ENCODE results near the gene FGD4. TPM values are rescaled to one million over a fixed set of nuclear protein-coding genes. Genes with fewer than 3 reads are reported as not detected.
A peak's percentile ranks its signal among the peaks of the same experiment; 100 is the strongest.

The FGD4 gene
- total RNA-seq, 8 experiments from 2014 or later = 1.6 to 35.0 (median 19.4) TPM

DNA sequence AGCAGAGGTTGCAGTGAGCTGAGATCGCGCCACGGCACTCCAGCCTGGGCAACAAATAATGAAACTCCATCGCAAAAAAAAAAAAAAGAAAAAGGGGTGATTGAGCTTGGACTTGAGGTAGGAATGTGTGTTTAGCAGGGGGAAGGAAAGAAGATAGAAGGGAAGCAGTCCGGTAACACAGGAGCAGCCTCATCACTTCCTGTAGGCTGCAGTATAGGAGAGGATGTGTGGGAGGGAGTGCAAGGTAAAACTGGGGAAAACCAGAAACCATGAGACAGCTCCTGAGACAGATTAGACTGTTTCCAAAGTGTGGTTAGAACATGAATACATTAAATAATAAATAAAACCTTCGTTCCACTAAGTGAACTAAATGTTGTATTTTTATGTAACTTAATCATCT is 49.2 kb downstream of the FGD4 start:
- WGBS, 10 experiments = 67 to 100% (median 84%) methylated on average over 1 to 6 of the region's 6 CpGs
- no peak for ATAC-seq (replicated peaks in 6 of 8)
- Histone ChIP-seq H3K4me1 (replicated peaks in 1 of 2) (no peaks in the 10 kb centered on the region), H3K27ac (no peak overlapping the region), H3K4me3 (no peak overlapping the region)
- in situ Hi-C loops (cut with MboI; ENCODE audit: low pct_unique_long_range_greater_than_20kb in 2 of 9, low sequenced_read_pairs in 9 of 9, unreplicated experiment in 9 of 9) = no loop called here

GRCh38 chr12:32450363-32450762 is 51.0 kb downstream of the FGD4 start:
- Histone ChIP-seq H3K4me1 (replicated peaks in 1 of 2) (peaks cover under 1 to 7% of the 10 kb centered on the region in 2 donors), H3K27ac (no peak overlapping the region), H3K4me3 (no peak overlapping the region)
- in situ Hi-C loops (cut with MboI; ENCODE audit: low pct_unique_long_range_greater_than_20kb in 2 of 9, low sequenced_read_pairs in 9 of 9, unreplicated experiment in 9 of 9) = loop anchor here in 2 of 9 experiments (10.0 kb wide), 2 partner anchors 204 to 214 kb away; no protein-coding TSS in a partner anchor
- 17 to 94% (median 75%) methylated on average over 1 to 2 of the region's 2 CpGs; no CpG with 5 or more reads in 1 of the 10 experiments for whole genome bisulfite sequencing, 10 experiments
- no peak for ATAC-seq (replicated peaks in 6 of 8)

GRCh38 chr12:32450768-32451167 is 51.4 kb downstream of the FGD4 start:
- WGBS, 10 experiments = 0 to 100% (median 83%) methylated on average over 1 of the region's 1 CpG; no CpG with 5 or more reads in 3 of the 10 experiments
- peak in 2 of 8 experiments; percentile 60 to 73 for ATAC-seq (replicated peaks in 6 of 8)
- H3K4me3 ChIP-seq = no peak overlapping the region
- peaks cover 2 to 7% of the 10 kb centered on the region in 2 donors for H3K4me1 ChIP-seq (replicated peaks in 1 of 2)
- no peak overlapping the region for H3K27ac ChIP-seq
- in situ Hi-C loops (cut with MboI; ENCODE audit: low pct_unique_long_range_greater_than_20kb in 2 of 9, low sequenced_read_pairs in 9 of 9, unreplicated experiment in 9 of 9) = loop anchor here in 2 of 9 experiments (10.0 kb wide), 2 partner anchors 204 to 214 kb away; no protein-coding TSS in a partner anchor

DNA sequence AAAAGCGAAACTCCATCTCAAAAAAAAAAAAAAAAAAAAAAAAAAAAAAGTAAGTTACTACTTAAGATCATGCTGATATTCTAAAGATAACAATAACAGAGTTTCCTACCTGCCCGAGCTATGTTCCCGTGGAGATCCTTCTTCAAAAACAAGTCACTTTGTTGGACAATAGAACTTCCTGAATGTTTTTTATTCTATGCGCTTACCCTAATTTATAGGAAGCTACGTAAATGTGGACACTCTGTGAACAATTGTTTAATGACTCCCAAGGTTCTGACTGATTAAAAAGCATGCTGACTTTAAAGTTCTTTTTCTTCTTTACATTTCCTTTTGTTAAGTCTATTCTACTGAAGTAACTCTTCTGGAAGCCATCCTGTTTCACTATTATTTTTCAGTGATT is 52.5 kb downstream of the FGD4 start:
- Histone ChIP-seq H3K4me3 (no peak overlapping the region), H3K4me1 (replicated peaks in 1 of 2) (peaks cover 8 to 15% of the 10 kb centered on the region in 2 donors), H3K27ac (no peak overlapping the region)
- in situ Hi-C loops (cut with MboI; ENCODE audit: low pct_unique_long_range_greater_than_20kb in 2 of 9, low sequenced_read_pairs in 9 of 9, unreplicated experiment in 9 of 9) = loop anchor here in 2 of 9 experiments (10.0 kb wide), 2 partner anchors 203 to 213 kb away; no protein-coding TSS in a partner anchor
- 60 to 94% (median 84%) methylated on average over 1 to 5 of the region's 5 CpGs for WGBS, 10 experiments
- ATAC-seq (replicated peaks in 6 of 8) = no peak

- peak in 2 of 8 experiments; percentile 85 for ATAC-seq (replicated peaks in 6 of 8)
- peaks cover 9 to 16% of the 10 kb centered on the region in 2 donors for H3K4me1 ChIP-seq (replicated peaks in 1 of 2)
- H3K27ac ChIP-seq = no peak overlapping the region
- in situ Hi-C loops (cut with MboI; ENCODE audit: low pct_unique_long_range_greater_than_20kb in 2 of 9, low sequenced_read_pairs in 9 of 9, unreplicated experiment in 9 of 9) = loop anchor here in 2 of 9 experiments (10.0 kb wide), 2 partner anchors 201 to 211 kb away; no protein-coding TSS in a partner anchor
- no peak overlapping the region for H3K4me3 ChIP-seq
- WGBS, 10 experiments = 0 to 26% (median 8%) methylated on average over 1 to 3 of the region's 3 CpGs
These were observed 54.7 kb downstream of the FGD4 start for GRCh38 chr12:32454075-32454474.

DNA sequence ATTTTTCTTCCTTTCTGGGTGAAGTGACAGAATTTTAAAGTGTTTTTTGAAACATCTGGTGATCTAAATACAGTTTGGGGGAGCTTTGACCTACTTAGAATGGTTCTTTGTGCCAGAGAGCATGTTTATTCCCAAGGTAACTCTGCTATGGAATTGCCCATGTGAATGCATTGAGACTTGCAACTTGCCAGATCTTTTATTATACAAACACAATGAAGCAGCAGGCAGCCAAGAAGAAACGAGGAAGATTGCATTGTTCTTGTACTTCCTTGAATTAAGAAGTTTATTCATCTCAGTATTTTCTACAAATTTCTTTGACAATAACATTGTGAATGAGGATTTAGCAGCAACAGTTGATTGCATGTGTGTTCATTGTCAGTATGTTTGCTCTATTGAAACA is 55.5 kb downstream of the FGD4 start:
- peak in 4 of 8 experiments; percentile 22 to 73 (median 42) for ATAC-seq (replicated peaks in 6 of 8)

DNA sequence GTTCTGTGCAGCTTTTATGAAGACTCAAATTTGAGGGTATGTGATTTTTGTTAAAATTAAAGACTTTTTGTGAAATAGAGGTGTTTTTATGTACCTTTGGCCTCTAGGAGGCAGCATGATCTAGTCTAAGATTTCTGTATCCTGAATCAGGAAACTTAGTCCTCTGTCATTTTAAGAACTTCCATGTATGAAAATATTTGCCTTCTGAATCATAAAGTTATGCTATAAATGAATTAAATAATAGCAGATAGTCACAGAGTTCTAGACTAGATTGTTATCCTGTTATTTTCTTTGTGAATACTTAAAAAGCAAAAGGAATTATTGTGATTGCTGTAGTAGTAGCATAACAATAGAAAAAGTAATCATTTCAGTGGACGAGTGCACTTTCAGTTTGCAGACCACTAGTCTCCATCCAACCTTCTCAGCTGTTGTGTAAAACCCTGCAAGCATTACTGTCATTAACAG is 56.3 kb downstream of the FGD4 start:
- Histone ChIP-seq H3K27ac (peak overlapping the region in 1 of 2 donors; percentile 60), H3K4me3 (peak overlapping the region in 2 of 5 donors; percentile 1 to 7), H3K4me1 (replicated peaks in 1 of 2) (peaks cover 9 to 16% of the 10 kb centered on the region in 2 donors)
- in situ Hi-C loops (cut with MboI; ENCODE audit: low pct_unique_long_range_greater_than_20kb in 2 of 9, low sequenced_read_pairs in 9 of 9, unreplicated experiment in 9 of 9) = loop anchor here in 3 of 9 experiments (5.0 to 10.0 kb wide), 3 partner anchors 199 to 209 kb away; no protein-coding TSS in a partner anchor
- peak in 5 of 8 experiments; percentile 39 to 69 (median 49) for ATAC-seq (replicated peaks in 6 of 8)
- 9 to 40% (median 27%) methylated on average over 1 of the region's 1 CpG; no CpG with 5 or more reads in 3 of the 10 experiments for WGBS, 10 experiments

More for the DNA sequence above, 55.5 kb downstream of the FGD4 start:
- Histone ChIP-seq H3K4me1 (replicated peaks in 1 of 2) (peaks cover 9 to 16% of the 10 kb centered on the region in 2 donors), H3K4me3 (no peak overlapping the region), H3K27ac (no peak overlapping the region)
- in situ Hi-C loops (cut with MboI; ENCODE audit: low pct_unique_long_range_greater_than_20kb in 2 of 9, low sequenced_read_pairs in 9 of 9, unreplicated experiment in 9 of 9) = loop anchor here in 3 of 9 experiments (5.0 to 10.0 kb wide), 3 partner anchors 200 to 210 kb away; no protein-coding TSS in a partner anchor
- WGBS, 10 experiments = 0 to 13% (median 0%) methylated on average over 1 of the region's 1 CpG; no CpG with 5 or more reads in 4 of the 10 experiments

GRCh38 chr12:32457251-32458025 is 58.1 kb downstream of the FGD4 start:
- peak in 1 of 8 experiments; percentile 26 for ATAC-seq (replicated peaks in 6 of 8)
- 0 to 100% (median 56%) methylated on average over 1 of the region's 1 CpG; no CpG with 5 or more reads in 2 of the 10 experiments for WGBS, 10 experiments
- in situ Hi-C loops (cut with MboI; ENCODE audit: low pct_unique_long_range_greater_than_20kb in 2 of 9, low sequenced_read_pairs in 9 of 9, unreplicated experiment in 9 of 9) = loop anchor here in 3 of 9 experiments (5.0 to 10.0 kb wide), 3 partner anchors 197 to 207 kb away; no protein-coding TSS in a partner anchor
- Histone ChIP-seq H3K4me3 (no peak overlapping the region), H3K27ac (no peak overlapping the region), H3K4me1 (replicated peaks in 1 of 2) (peaks cover 9 to 16% of the 10 kb centered on the region in 2 donors)

- Histone ChIP-seq H3K4me1 (replicated peaks in 1 of 2) (peaks cover 7 to 10% of the 10 kb centered on the region in 2 donors), H3K4me3 (no peak overlapping the region), H3K27ac (no peak overlapping the region)
- in situ Hi-C loops (cut with MboI; ENCODE audit: low pct_unique_long_range_greater_than_20kb in 2 of 9, low sequenced_read_pairs in 9 of 9, unreplicated experiment in 9 of 9) = no loop called here
- ATAC-seq (replicated peaks in 6 of 8) = no peak
- WGBS, 10 experiments = 86 to 100% (median 100%) methylated on average over 1 of the region's 1 CpG; no CpG with 5 or more reads in 3 of the 10 experiments
These were observed 61.3 kb downstream of the FGD4 start for GRCh38 chr12:32460638-32461037.

DNA sequence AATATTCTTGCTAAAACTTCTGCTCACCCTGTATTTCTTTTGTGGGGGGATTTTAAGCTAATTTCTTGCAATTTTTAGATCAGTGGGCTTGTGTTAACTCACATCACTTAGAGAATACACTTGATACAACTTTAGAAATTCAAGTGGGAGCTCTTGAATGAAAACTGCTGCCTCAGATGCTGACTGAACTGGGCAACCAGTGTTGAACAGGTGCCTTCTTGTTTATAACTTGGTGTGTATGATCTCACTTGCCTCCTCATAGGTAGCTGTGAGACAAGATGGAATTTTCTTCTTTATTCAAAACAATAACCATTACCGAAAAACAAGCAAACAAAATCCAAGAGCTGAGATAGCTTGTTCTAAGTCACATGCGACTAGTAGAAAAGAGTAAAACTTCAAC is 63.5 kb downstream of the FGD4 start:
- H3K4me3 ChIP-seq = no peak overlapping the region
- no peaks in the 10 kb centered on the region for H3K4me1 ChIP-seq (replicated peaks in 1 of 2)
- WGBS, 10 experiments = 50 to 100% (median 97%) methylated on average over 1 to 2 of the region's 2 CpGs
- ATAC-seq (replicated peaks in 6 of 8) = no peak
- in situ Hi-C loops (cut with MboI; ENCODE audit: low pct_unique_long_range_greater_than_20kb in 2 of 9, low sequenced_read_pairs in 9 of 9, unreplicated experiment in 9 of 9) = no loop called here
- no peak overlapping the region for H3K27ac ChIP-seq

GRCh38 chr12:32466187-32466586 is 66.8 kb downstream of the FGD4 start:
- ATAC-seq (replicated peaks in 6 of 8) = no peak
- Histone ChIP-seq H3K4me1 (replicated peaks in 1 of 2) (no peaks in the 10 kb centered on the region), H3K27ac (no peak overlapping the region), H3K4me3 (no peak overlapping the region)
- WGBS, 10 experiments = 86 to 100% (median 100%) methylated on average over 1 of the region's 1 CpG; no CpG with 5 or more reads in 2 of the 10 experiments
- in situ Hi-C loops (cut with MboI; ENCODE audit: low pct_unique_long_range_greater_than_20kb in 2 of 9, low sequenced_read_pairs in 9 of 9, unreplicated experiment in 9 of 9) = no loop called here

GRCh38 chr12:32466986-32467711 is 67.8 kb downstream of the FGD4 start:
- H3K4me1 ChIP-seq (replicated peaks in 1 of 2) = no peaks in the 10 kb centered on the region
- H3K4me3 ChIP-seq = no peak overlapping the region
- no peak overlapping the region for H3K27ac ChIP-seq
- no peak for ATAC-seq (replicated peaks in 6 of 8)
- in situ Hi-C loops (cut with MboI; ENCODE audit: low pct_unique_long_range_greater_than_20kb in 2 of 9, low sequenced_read_pairs in 9 of 9, unreplicated experiment in 9 of 9) = no loop called here
- 0 to 89% (median 42%) methylated on average over 1 to 2 of the region's 2 CpGs; no CpG with 5 or more reads in 1 of the 10 experiments for WGBS, 10 experiments
